GM23338 (cell line): ENCODE measurements around the gene GRK5. TPM values are rescaled to one million over a fixed set of nuclear protein-coding genes. Genes with fewer than 3 reads are reported as not detected.

Source experiments
- ATAC-seq: fragments of 200-7000 bp; cut with Tn5 transposase; 3 replicates; pipeline ENCODE4 v1.9.1; 2020
- DNase-seq: peaks from one replicate; pipeline ENCODE4 v3.0.0-alpha.2; 2015; ENCODE audit warnings: low spot score
- H2AFZ ChIP-seq: fragments of 200-600 bp; sonication (generic); 2 replicates; pipeline ENCODE4 v1.8.0; 2016; ENCODE audit warnings: antibody characterized with exemption, mild to moderate bottlenecking, moderate library complexity
- H3F3A ChIP-seq: fragments of 200-600 bp; sonication (generic); replicated peaks from 2 replicates; pipeline ENCODE4 v1.8.0; 2017; ENCODE audit warnings: antibody characterized with exemption, mixed run types, low read depth
- H3K27ac ChIP-seq: fragments of 200-600 bp; sonication (generic); 2 replicates; pipeline ENCODE4 v1.6.1; 2016; ENCODE audit warnings: low read depth
- H3K27me3 ChIP-seq: fragments of 200-600 bp; sonication (generic); 2 replicates; pipeline ENCODE4 v1.8.0; 2016; ENCODE audit warnings: mild to moderate bottlenecking, mixed run types, moderate library complexity; ENCODE audit not compliant: insufficient read depth
- H3K36me3 ChIP-seq: fragments of 200-600 bp; sonication (generic); 2 replicates; pipeline ENCODE4 v1.8.0; 2016; ENCODE audit warnings: mild to moderate bottlenecking; ENCODE audit not compliant: insufficient read depth
- H3K4me1 ChIP-seq: fragments of 200-600 bp; sonication (generic); 2 replicates; pipeline ENCODE4 v1.8.0; 2016; ENCODE audit warnings: mild to moderate bottlenecking, moderate library complexity; ENCODE audit not compliant: insufficient read depth
- H3K4me2 ChIP-seq: fragments of 200-600 bp; sonication (generic); 2 replicates; pipeline ENCODE4 v1.7.1; 2017; ENCODE audit warnings: mixed run types
- H3K4me3 ChIP-seq: fragments of 200-600 bp; sonication (generic); 2 replicates; pipeline ENCODE4 v1.6.1; 2016; ENCODE audit warnings: mixed run types
- H3K79me2 ChIP-seq: fragments of 200-600 bp; sonication (generic); replicated peaks from 2 replicates; pipeline ENCODE4 v1.8.0; 2017; ENCODE audit warnings: mild to moderate bottlenecking; ENCODE audit not compliant: insufficient read depth
- H3K9me2 ChIP-seq: fragments of 200-600 bp; sonication (generic); 2 replicates; pipeline ENCODE4 v1.8.0; 2017; ENCODE audit not compliant: insufficient read depth
- H4K20me1 ChIP-seq: fragments of 200-600 bp; sonication (generic); replicated peaks from 2 replicates; pipeline ENCODE4 v1.8.0; 2017; ENCODE audit warnings: mild to moderate bottlenecking; ENCODE audit not compliant: insufficient read depth
- H3K27ac Mint-ChIP-seq: 2 replicates; pipeline ENCODE4 v1.8.0; 2020; ENCODE audit warnings: inconsistent platforms, mild to moderate bottlenecking, moderate library complexity, mixed read lengths
- H3K27me3 Mint-ChIP-seq: 3 replicates; pipeline ENCODE4 v1.8.0; 2022; ENCODE audit warnings: low read depth, mild to moderate bottlenecking, moderate library complexity, mixed read lengths, inconsistent platforms; ENCODE audit not compliant: insufficient read depth, poor library complexity
- H3K36me3 Mint-ChIP-seq: 3 replicates; pipeline ENCODE4 v1.8.0; 2021; ENCODE audit warnings: low read depth, mild to moderate bottlenecking, inconsistent platforms, moderate library complexity, mixed read lengths
- H3K4me1 Mint-ChIP-seq: 3 replicates; pipeline ENCODE4 v1.8.0; 2020; ENCODE audit warnings: mild to moderate bottlenecking, inconsistent platforms, mixed read lengths
- H3K4me3 Mint-ChIP-seq: 3 replicates; pipeline ENCODE4 v1.8.0; 2021; ENCODE audit warnings: moderate library complexity, mild to moderate bottlenecking, inconsistent platforms, mixed read lengths
- H3K9me3 Mint-ChIP-seq: 3 replicates; pipeline ENCODE4 v1.8.0; 2020; ENCODE audit warnings: moderate library complexity, mild to moderate bottlenecking, inconsistent platforms, mixed read lengths
- CREB1 ChIP-seq: fragments of 250-450 bp; sonication (Bioruptor Pico); IDR thresholded peaks from 2 replicates; pipeline ENCODE4 v1.5.0; 2020; ENCODE audit warnings: low read depth, mild to moderate bottlenecking, moderate library complexity
- EZH2 ChIP-seq: fragments of 200-600 bp; sonication (generic); IDR thresholded peaks from one replicate; pipeline ENCODE4 v1.8.0; 2017; ENCODE audit warnings: antibody characterized with exemption, mild to moderate bottlenecking, low read depth; ENCODE audit not compliant: unreplicated experiment
- EZH2phosphoT487 ChIP-seq: fragments of 200-600 bp; sonication (generic); IDR thresholded peaks from one replicate; pipeline ENCODE4 v1.8.1; 2018; ENCODE audit warnings: antibody characterized with exemption; ENCODE audit not compliant: unreplicated experiment
- JUNB ChIP-seq: IDR thresholded peaks from one replicate; pipeline ENCODE4 v1.6.1; 2016; ENCODE audit warnings: antibody characterized with exemption; ENCODE audit not compliant: unreplicated experiment
- NANOG ChIP-seq: IDR thresholded peaks from 2 replicates; pipeline ENCODE4 v1.6.1; 2016; ENCODE audit warnings: antibody characterized with exemption, borderline replicate concordance
- POLR2AphosphoS5 ChIP-seq: IDR thresholded peaks from 2 replicates; pipeline ENCODE4 v1.6.1; 2016; ENCODE audit warnings: antibody characterized with exemption, low read depth
- REST ChIP-seq: IDR thresholded peaks from one replicate; pipeline ENCODE4 v1.6.1; 2018; ENCODE audit warnings: antibody characterized with exemption; ENCODE audit not compliant: unreplicated experiment
- STAT1 ChIP-seq: IDR thresholded peaks from one replicate; pipeline ENCODE4 v1.6.1; 2016; ENCODE audit warnings: antibody characterized with exemption; ENCODE audit not compliant: unreplicated experiment
- ZNF114 ChIP-seq: fragments of 250-450 bp; sonication (Bioruptor Pico); IDR thresholded peaks from 2 replicates; pipeline ENCODE4 v1.5.0; 2020; ENCODE audit warnings: mild to moderate bottlenecking, moderate library complexity
- ZNF331 ChIP-seq: fragments of 250-450 bp; sonication (Bioruptor Pico); IDR thresholded peaks from 2 replicates; pipeline ENCODE4 v1.5.0; 2020; ENCODE audit warnings: low read depth, mild to moderate bottlenecking, moderate library complexity
- polyA plus RNA-seq: library from polyadenylated mRNA; unstranded; fragments of >200 nt; fragmentation: Nextera tagmentation; extraction: Ambion mirVana; gene quantifications from 2 replicates; pipeline ENCODE4 v1.2.1, GENCODE V29; 2016
- total RNA-seq: library from RNA; depleted of rRNA; stranded (reverse); fragments of >200 nt; shearing (Covaris generic); gene quantifications from 2 replicates; pipeline ENCODE4 v1.2.3, GENCODE V29; 2014
- TF ChIP-seq, protein P1 (sequence below): fragments of 250-450 bp; sonication (Bioruptor Pico); IDR thresholded peaks from 2 replicates; pipeline ENCODE4 v1.5.0; 2020; ENCODE audit warnings: mild to moderate bottlenecking, moderate library complexity
- TF ChIP-seq, protein P2 (sequence below): IDR thresholded peaks from 2 replicates; pipeline ENCODE4 v1.6.1; 2016; ENCODE audit warnings: antibody characterized with exemption
- TF ChIP-seq, protein P3 (sequence below), 2 experiments: fragments of 200-600 bp in 1 of 2; sonication (generic) in 1 of 2; conservative IDR thresholded peaks; 2 replicates each; pipeline versions ENCODE4 v1.5.1 to v1.6.1; 2016 to 2017; ENCODE audit warnings: antibody characterized with exemption in 2 of 2, low read depth in 2 of 2, mild to moderate bottlenecking in 2 of 2, moderate library complexity in 1 of 2

Gene GRK5
- total and polyA plus RNA-seq, 2 experiments from 2014 or later = 0.53 to 2.0 TPM

- H3K9me3 Mint-ChIP-seq = no peaks in the 10 kb centered on the region
- Histone ChIP-seq H3K4me3 (no peak overlapping the region), H2AFZ (no peak overlapping the region), H3K27ac (no peak overlapping the region), H3K79me2 (no peaks in the 10 kb centered on the region), H3F3A (0 out of 2 replicates have a peak, but pooled peaks cover 3% of the 10 kb centered on the region), H3K27me3 (no peaks in the 10 kb centered on the region), H3K4me1 (peaks cover 9% of the 10 kb centered on the region; the same call in 1 of the 2 replicates), H3K9me2 (no peaks in the 10 kb centered on the region), H3K36me3 (no peaks in the 10 kb centered on the region), H3K4me2 (no peak overlapping the region), H4K20me1 (no peaks in the 10 kb centered on the region)
- H3K4me1 Mint-ChIP-seq = peaks cover 27% of the 10 kb centered on the region
- DNase-seq (no peak), ATAC-seq (no peak)
- H3K27ac Mint-ChIP-seq = no peak overlapping the region
- TF ChIP-seq, protein P1, sequence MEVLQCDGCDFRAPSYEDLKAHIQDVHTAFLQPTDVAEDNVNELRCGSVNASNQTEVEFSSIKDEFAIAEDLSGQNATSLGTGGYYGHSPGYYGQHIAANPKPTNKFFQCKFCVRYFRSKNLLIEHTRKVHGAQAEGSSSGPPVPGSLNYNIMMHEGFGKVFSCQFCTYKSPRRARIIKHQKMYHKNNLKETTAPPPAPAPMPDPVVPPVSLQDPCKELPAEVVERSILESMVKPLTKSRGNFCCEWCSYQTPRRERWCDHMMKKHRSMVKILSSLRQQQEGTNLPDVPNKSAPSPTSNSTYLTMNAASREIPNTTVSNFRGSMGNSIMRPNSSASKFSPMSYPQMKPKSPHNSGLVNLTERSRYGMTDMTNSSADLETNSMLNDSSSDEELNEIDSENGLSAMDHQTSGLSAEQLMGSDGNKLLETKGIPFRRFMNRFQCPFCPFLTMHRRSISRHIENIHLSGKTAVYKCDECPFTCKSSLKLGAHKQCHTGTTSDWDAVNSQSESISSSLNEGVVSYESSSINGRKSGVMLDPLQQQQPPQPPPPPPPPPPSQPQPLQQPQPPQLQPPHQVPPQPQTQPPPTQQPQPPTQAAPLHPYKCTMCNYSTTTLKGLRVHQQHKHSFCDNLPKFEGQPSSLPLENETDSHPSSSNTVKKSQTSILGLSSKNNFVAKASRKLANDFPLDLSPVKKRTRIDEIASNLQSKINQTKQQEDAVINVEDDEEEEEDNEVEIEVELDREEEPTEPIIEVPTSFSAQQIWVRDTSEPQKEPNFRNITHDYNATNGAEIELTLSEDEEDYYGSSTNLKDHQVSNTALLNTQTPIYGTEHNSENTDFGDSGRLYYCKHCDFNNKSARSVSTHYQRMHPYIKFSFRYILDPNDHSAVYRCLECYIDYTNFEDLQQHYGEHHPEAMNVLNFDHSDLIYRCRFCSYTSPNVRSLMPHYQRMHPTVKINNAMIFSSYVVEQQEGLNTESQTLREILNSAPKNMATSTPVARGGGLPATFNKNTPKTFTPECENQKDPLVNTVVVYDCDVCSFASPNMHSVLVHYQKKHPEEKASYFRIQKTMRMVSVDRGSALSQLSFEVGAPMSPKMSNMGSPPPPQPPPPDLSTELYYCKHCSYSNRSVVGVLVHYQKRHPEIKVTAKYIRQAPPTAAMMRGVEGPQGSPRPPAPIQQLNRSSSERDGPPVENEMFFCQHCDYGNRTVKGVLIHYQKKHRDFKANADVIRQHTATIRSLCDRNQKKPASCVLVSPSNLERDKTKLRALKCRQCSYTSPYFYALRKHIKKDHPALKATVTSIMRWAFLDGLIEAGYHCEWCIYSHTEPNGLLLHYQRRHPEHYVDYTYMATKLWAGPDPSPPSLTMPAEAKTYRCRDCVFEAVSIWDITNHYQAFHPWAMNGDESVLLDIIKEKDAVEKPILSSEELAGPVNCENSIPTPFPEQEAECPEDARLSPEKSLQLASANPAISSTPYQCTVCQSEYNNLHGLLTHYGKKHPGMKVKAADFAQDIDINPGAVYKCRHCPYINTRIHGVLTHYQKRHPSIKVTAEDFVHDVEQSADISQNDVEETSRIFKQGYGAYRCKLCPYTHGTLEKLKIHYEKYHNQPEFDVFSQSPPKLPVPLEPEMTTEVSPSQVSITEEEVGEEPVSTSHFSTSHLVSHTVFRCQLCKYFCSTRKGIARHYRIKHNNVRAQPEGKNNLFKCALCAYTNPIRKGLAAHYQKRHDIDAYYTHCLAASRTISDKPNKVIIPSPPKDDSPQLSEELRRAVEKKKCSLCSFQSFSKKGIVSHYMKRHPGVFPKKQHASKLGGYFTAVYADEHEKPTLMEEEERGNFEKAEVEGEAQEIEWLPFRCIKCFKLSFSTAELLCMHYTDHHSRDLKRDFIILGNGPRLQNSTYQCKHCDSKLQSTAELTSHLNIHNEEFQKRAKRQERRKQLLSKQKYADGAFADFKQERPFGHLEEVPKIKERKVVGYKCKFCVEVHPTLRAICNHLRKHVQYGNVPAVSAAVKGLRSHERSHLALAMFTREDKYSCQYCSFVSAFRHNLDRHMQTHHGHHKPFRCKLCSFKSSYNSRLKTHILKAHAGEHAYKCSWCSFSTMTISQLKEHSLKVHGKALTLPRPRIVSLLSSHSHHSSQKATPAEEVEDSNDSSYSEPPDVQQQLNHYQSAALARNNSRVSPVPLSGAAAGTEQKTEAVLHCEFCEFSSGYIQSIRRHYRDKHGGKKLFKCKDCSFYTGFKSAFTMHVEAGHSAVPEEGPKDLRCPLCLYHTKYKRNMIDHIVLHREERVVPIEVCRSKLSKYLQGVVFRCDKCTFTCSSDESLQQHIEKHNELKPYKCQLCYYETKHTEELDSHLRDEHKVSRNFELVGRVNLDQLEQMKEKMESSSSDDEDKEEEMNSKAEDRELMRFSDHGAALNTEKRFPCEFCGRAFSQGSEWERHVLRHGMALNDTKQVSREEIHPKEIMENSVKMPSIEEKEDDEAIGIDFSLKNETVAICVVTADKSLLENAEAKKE (CRISPR knock-in tag) = no peak
- TF ChIP-seq NANOG (no peak), ZNF114 (CRISPR knock-in tag) (no peak), EZH2 (no peak), EZH2phosphoT487 (no peak), STAT1 (no peak), POLR2AphosphoS5 (no peak), CREB1 (no peak), ZNF331 (CRISPR knock-in tag) (no peak), REST (no peak), JUNB (no peak)
- TF ChIP-seq, protein P2, sequence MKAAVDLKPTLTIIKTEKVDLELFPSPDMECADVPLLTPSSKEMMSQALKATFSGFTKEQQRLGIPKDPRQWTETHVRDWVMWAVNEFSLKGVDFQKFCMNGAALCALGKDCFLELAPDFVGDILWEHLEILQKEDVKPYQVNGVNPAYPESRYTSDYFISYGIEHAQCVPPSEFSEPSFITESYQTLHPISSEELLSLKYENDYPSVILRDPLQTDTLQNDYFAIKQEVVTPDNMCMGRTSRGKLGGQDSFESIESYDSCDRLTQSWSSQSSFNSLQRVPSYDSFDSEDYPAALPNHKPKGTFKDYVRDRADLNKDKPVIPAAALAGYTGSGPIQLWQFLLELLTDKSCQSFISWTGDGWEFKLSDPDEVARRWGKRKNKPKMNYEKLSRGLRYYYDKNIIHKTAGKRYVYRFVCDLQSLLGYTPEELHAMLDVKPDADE = no peak
- TF ChIP-seq, protein P3, sequence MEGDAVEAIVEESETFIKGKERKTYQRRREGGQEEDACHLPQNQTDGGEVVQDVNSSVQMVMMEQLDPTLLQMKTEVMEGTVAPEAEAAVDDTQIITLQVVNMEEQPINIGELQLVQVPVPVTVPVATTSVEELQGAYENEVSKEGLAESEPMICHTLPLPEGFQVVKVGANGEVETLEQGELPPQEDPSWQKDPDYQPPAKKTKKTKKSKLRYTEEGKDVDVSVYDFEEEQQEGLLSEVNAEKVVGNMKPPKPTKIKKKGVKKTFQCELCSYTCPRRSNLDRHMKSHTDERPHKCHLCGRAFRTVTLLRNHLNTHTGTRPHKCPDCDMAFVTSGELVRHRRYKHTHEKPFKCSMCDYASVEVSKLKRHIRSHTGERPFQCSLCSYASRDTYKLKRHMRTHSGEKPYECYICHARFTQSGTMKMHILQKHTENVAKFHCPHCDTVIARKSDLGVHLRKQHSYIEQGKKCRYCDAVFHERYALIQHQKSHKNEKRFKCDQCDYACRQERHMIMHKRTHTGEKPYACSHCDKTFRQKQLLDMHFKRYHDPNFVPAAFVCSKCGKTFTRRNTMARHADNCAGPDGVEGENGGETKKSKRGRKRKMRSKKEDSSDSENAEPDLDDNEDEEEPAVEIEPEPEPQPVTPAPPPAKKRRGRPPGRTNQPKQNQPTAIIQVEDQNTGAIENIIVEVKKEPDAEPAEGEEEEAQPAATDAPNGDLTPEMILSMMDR (conservative IDR thresholded peaks at IDR 0.05; ENCODE audit: low read depth in 2 of 2) = no peak
- no peak overlapping the region for H3K4me3 Mint-ChIP-seq
- peaks cover 7% of the 10 kb centered on the region for H3K27me3 Mint-ChIP-seq
- H3K36me3 Mint-ChIP-seq = no peaks in the 10 kb centered on the region
These were observed 12.5 kb downstream of the GRK5 start for GRCh38 chr10:119219871-119220270.
